A673 (cell line): ENCODE data around the gene ERFL. TPM values are rescaled to one million over a fixed set of nuclear protein-coding genes. Genes with fewer than 3 reads are reported as not detected.

Experiments used
- BruUV-seq: library from RNA; stranded (reverse); fragments of 400-500 nt; replicated peaks from 2 replicates; lab custom pipeline; 2021; lab: Mats Ljungman, UMichigan
- CTCF ChIA-PET: fragments of 300-600 bp; sonication (Branson Sonifier 250); formaldehyde crosslinking; loops from one replicate; lab custom pipeline; 2022; ENCODE audit warnings: antibody characterized with exemption; lab: Charles Lee
- POLR2A ChIA-PET: fragments of 300-600 bp; sonication (Branson Sonifier 250); formaldehyde crosslinking; loops from one replicate; lab custom pipeline; 2022; ENCODE audit warnings: antibody characterized with exemption; ENCODE audit not compliant: low non-redundant PET; lab: Charles Lee
- DNase-seq: peaks from one replicate; pipeline ENCODE4 v3.0.0-alpha.2; 2015; ENCODE audit warnings: low spot score
- H3K27ac ChIP-seq: fragments of 200-600 bp; sonication (generic); 2 replicates; pipeline ENCODE4 v1.5.1; 2016; ENCODE audit warnings: mixed run types, low read depth, mild to moderate bottlenecking, mixed read lengths, antibody characterized with exemption, low read length; ENCODE audit not compliant: poor library complexity, severe bottlenecking
- H3K27me3 ChIP-seq: fragments of 200-600 bp; sonication (generic); replicated peaks from 2 replicates; pipeline ENCODE4 v1.6.1; 2017; ENCODE audit warnings: mixed run types, low read depth, mild to moderate bottlenecking, mixed read lengths, antibody characterized with exemption, low read length; ENCODE audit not compliant: insufficient read depth, poor library complexity
- H3K36me3 ChIP-seq: fragments of 200-600 bp; sonication (generic); 2 replicates; pipeline ENCODE4 v1.6.1; 2016; ENCODE audit warnings: mixed run types, mild to moderate bottlenecking, mixed read lengths, antibody characterized with exemption, low read length; ENCODE audit not compliant: insufficient read depth, poor library complexity, severe bottlenecking
- H3K4me1 ChIP-seq: fragments of 200-600 bp; sonication (generic); 2 replicates; pipeline ENCODE4 v1.6.1; 2017; ENCODE audit warnings: mixed run types, mild to moderate bottlenecking, mixed read lengths, antibody characterized with exemption, low read length; ENCODE audit not compliant: insufficient read depth, poor library complexity, severe bottlenecking
- H3K4me3 ChIP-seq: fragments of 200-600 bp; sonication (generic); 2 replicates; pipeline ENCODE4 v1.5.1; 2016; ENCODE audit warnings: low read depth, mixed run types, mild to moderate bottlenecking, mixed read lengths, low read length; ENCODE audit not compliant: poor library complexity, severe bottlenecking
- H3K9me3 ChIP-seq: fragments of 200-600 bp; sonication (generic); 2 replicates; pipeline ENCODE4 v1.6.1; 2016; ENCODE audit warnings: mixed run types, low read depth, mild to moderate bottlenecking, mixed read lengths, antibody characterized with exemption, low read length; ENCODE audit not compliant: poor library complexity, severe bottlenecking
- CTCF ChIP-seq: fragments of 300-800, 200-600 bp; sonication (generic); conservative IDR thresholded peaks from 2 replicates; pipeline ENCODE4 v1.5.1; 2017; ENCODE audit warnings: low read depth, mild to moderate bottlenecking, antibody characterized with exemption, low read length, moderate library complexity, mixed read lengths
- EZH2 ChIP-seq: fragments of 200-600 bp; sonication (generic); IDR thresholded peaks from 2 replicates; pipeline ENCODE4 v1.6.1; 2017; ENCODE audit warnings: borderline replicate concordance, low read depth, mild to moderate bottlenecking, mixed read lengths, antibody characterized with exemption, low read length; ENCODE audit not compliant: poor library complexity, severe bottlenecking
- intact Hi-C: fragments of 100-400 bp; cut with micrococcal nuclease; formaldehyde crosslinking; loops from one replicate; pipeline ENCODE4 v1.10.0; 2022; ENCODE audit not compliant: unreplicated experiment
- total RNA-seq: library from RNA; stranded (reverse); gene quantifications from 2 replicates; pipeline ENCODE4 v1.2.3, GENCODE V29; 2021

Gene ERFL
- total RNA-seq, 1 experiment from 2014 or later, result 0.95 TPM

GRCh38 chr19:41926763-41927496 lies 1.3 kb downstream of the ERFL start:
- Histone ChIP-seq H3K27ac (no peak overlapping the region), H3K36me3 (no peaks in the 10 kb centered on the region), H3K9me3 (no peaks in the 10 kb centered on the region), H3K4me3 (no peak overlapping the region), H3K27me3 (no peaks in the 10 kb centered on the region), H3K4me1 (peaks cover 31% of the 10 kb centered on the region)
- ChIA-PET POLR2A (no interaction called here), CTCF (no interaction called here)
- no TSS peak for BruUV-seq
- no peak for DNase-seq
- no peak for TF ChIP-seq CTCF
- TF ChIP-seq EZH2, result no peak
- intact Hi-C loops, result no loop called here

GRCh38 chr19:41926028-41926762 lies 2.1 kb downstream of the ERFL start:
- TF ChIP-seq EZH2 (no peak), CTCF (no peak)
- no peaks in the 10 kb centered on the region for H3K27me3 ChIP-seq
- BruUV-seq, result no TSS peak

GRCh38 chr19:41925208-41926003 lies 2.8 kb downstream of the ERFL start:
- H3K9me3 ChIP-seq, result no peaks in the 10 kb centered on the region
- H3K36me3 ChIP-seq, result no peaks in the 10 kb centered on the region
- H3K4me3 ChIP-seq, result no peak overlapping the region
- H3K4me1 ChIP-seq, result peaks cover 22% of the 10 kb centered on the region
- H3K27me3 ChIP-seq, result no peaks in the 10 kb centered on the region
- BruUV-seq, result no TSS peak
- ChIA-PET CTCF (no interaction called here), POLR2A (no interaction called here)
- intact Hi-C loops, result no loop called here
- no peak for TF ChIP-seq CTCF
- TF ChIP-seq EZH2, result no peak
- no peak for DNase-seq
- H3K27ac ChIP-seq, result no peak overlapping the region

More at GRCh38 chr19:41926028-41926762, 2.1 kb downstream of the ERFL start:
- no peak for DNase-seq
- Histone ChIP-seq H3K9me3 (no peaks in the 10 kb centered on the region), H3K27ac (no peak overlapping the region), H3K4me1 (peaks cover 26% of the 10 kb centered on the region), H3K4me3 (no peak overlapping the region), H3K36me3 (no peaks in the 10 kb centered on the region)
- POLR2A ChIA-PET, result no interaction called here
- CTCF ChIA-PET, result interaction anchor here (0.7 kb wide), 1 partner anchor 1782 kb away, joined by 16 read pairs; no protein-coding TSS in a partner anchor
- intact Hi-C loops, result no loop called here
